RWPE2 (cell line): Measurements from ENCODE around the gene SCYL3.

ENCODE experiments used
- ATAC-seq: fragments of 200-7000 bp; cut with Tn5 transposase; 3 replicates; pipeline ENCODE4 v1.9.1; 2021; ENCODE audit warnings: low read depth
- DNase-seq: peaks from one replicate; pipeline ENCODE4 v3.0.0-alpha.2; 2020; ENCODE audit warnings: low spot score
- H3K27ac ChIP-seq: fragments of 450-650 bp; 2 replicates; pipeline ENCODE4 v1.5.1; 2017; ENCODE audit warnings: mild to moderate bottlenecking; ENCODE audit not compliant: poor library complexity, severe bottlenecking
- H3K27me3 ChIP-seq: fragments of 250-450 bp; sonication (Bioruptor Pico); 2 replicates; pipeline ENCODE4 v1.5.1; 2021; ENCODE audit warnings: mild to moderate bottlenecking, moderate library complexity; ENCODE audit not compliant: insufficient read depth, poor library complexity, severe bottlenecking
- H3K36me3 ChIP-seq: fragments of 250-450 bp; sonication (Bioruptor Pico); 2 replicates; pipeline ENCODE4 v1.5.1; 2020; ENCODE audit warnings: low read depth, mild to moderate bottlenecking, moderate library complexity
- H3K4me1 ChIP-seq: fragments of 250-450 bp; sonication (Bioruptor Pico); 2 replicates; pipeline ENCODE4 v1.5.1; 2021; ENCODE audit warnings: mild to moderate bottlenecking, moderate library complexity; ENCODE audit not compliant: insufficient read depth, poor library complexity, severe bottlenecking
- H3K4me3 ChIP-seq: fragments of 250-450 bp; sonication (Bioruptor Pico); 2 replicates; pipeline ENCODE4 v1.5.1; 2021; ENCODE audit warnings: mild to moderate bottlenecking, moderate library complexity; ENCODE audit not compliant: severe bottlenecking
- H3K9me3 ChIP-seq: fragments of 250-450 bp; sonication (Bioruptor Pico); 2 replicates; pipeline ENCODE4 v1.5.1; 2021; ENCODE audit warnings: mild to moderate bottlenecking, moderate library complexity; ENCODE audit not compliant: severe bottlenecking
- TF ChIP-seq, protein P1 (sequence below): fragments of 450-650 bp; IDR thresholded peaks from one replicate; pipeline ENCODE4 v1.5.1; 2017; ENCODE audit warnings: mild to moderate bottlenecking, moderate library complexity; ENCODE audit not compliant: poor library complexity, severe bottlenecking

The SCYL3 gene

DNA sequence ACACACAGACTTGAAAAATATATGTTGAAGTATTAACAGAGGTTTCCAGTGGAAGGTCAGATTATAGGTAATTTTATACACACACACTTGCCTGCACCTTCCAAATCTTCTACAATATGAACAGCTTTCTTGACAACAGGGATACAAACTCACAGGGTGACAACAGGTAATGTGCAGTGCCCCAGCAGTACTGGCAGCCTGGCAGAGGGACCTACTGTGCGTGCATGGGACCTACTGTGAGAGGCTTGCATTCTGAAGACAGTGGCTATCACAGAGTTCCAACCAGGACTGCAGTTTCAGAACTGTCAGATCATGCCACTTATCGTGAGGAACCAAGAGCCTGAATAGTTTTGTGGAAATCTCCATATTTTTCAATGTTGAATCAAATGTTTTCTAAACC lies 3.8 kb downstream of the SCYL3 start:
- Histone ChIP-seq H3K27me3 (no peaks in the 10 kb centered on the region), H3K9me3 (no peaks in the 10 kb centered on the region), H3K4me1 (peaks cover 20% of the 10 kb centered on the region), H3K4me3 (no peak overlapping the region), H3K27ac (no peak overlapping the region), H3K36me3 (peaks cover 35% of the 10 kb centered on the region)
- ATAC-seq (no peak), DNase-seq (no peak)
- TF ChIP-seq, protein P1, sequence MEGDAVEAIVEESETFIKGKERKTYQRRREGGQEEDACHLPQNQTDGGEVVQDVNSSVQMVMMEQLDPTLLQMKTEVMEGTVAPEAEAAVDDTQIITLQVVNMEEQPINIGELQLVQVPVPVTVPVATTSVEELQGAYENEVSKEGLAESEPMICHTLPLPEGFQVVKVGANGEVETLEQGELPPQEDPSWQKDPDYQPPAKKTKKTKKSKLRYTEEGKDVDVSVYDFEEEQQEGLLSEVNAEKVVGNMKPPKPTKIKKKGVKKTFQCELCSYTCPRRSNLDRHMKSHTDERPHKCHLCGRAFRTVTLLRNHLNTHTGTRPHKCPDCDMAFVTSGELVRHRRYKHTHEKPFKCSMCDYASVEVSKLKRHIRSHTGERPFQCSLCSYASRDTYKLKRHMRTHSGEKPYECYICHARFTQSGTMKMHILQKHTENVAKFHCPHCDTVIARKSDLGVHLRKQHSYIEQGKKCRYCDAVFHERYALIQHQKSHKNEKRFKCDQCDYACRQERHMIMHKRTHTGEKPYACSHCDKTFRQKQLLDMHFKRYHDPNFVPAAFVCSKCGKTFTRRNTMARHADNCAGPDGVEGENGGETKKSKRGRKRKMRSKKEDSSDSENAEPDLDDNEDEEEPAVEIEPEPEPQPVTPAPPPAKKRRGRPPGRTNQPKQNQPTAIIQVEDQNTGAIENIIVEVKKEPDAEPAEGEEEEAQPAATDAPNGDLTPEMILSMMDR, result no peak

DNA sequence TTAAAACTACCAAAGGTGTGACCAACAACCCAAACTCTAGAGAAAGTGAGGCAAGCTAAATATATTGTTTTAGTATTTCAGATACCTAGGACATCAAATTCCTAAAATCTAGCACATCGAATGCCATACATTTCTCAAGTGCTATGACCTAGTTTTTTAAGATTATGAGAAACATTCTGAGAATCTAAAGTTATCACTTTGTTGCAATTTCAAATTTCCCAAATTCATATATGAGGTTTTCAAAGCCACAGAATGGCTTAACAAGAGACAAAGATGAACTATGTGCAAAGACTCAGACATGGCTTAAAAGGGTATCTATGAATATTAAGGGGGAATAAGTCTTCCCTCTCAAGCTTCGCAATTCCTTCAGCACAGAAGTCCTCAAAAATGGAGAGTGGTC lies 6.8 kb downstream of the SCYL3 start:
- Histone ChIP-seq H3K36me3 (peaks cover 44% of the 10 kb centered on the region), H3K27me3 (no peaks in the 10 kb centered on the region), H3K4me3 (no peak overlapping the region), H3K27ac (no peak overlapping the region), H3K9me3 (no peaks in the 10 kb centered on the region), H3K4me1 (peaks cover 12% of the 10 kb centered on the region)
- TF ChIP-seq, protein P1, result no peak
- no peak for DNase-seq
- ATAC-seq, result no peak

DNA sequence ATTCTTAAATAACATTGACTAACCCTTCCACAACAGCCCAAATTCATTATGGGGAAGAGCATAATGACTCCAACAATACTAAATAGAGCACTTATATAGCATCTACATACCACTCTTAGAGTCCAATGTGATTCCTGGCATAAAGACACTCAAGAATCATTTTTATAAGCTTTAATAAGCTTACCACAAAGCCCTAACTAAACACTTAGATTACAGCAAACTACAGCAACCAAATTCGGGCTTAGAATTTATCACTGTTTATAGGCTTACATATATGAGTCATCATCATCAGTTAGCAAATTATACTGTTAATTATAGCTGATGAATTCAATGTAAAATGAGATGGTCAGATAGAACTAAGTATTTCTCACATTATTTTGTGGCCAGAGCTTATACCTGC lies 7.3 kb downstream of the SCYL3 start:
- Histone ChIP-seq H3K27ac (no peak overlapping the region), H3K4me3 (no peak overlapping the region), H3K27me3 (no peaks in the 10 kb centered on the region), H3K9me3 (no peaks in the 10 kb centered on the region), H3K4me1 (peaks cover 7% of the 10 kb centered on the region), H3K36me3 (peaks cover 44% of the 10 kb centered on the region)
- no peak for DNase-seq
- ATAC-seq, result no peak
- TF ChIP-seq, protein P1, result no peak

DNA sequence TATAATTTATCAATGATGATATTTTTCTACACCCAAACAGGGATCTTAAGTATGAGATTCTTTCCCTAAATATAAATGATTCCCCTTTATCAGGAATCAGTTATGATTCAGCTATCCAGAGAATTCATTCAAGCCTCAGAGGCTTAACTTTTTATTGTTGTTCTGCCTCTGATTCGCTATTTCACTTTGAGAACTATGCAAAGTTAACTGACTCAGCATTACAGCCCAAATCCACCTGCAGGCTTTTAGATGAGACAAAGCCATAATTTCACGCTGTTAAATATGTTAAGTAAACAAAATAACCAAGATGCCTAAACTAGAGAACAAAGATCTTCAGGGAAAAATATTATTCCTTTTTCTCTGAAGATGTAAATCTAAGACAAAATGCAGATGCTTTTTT lies 8.5 kb downstream of the SCYL3 start:
- H3K36me3 ChIP-seq, result peaks cover 44% of the 10 kb centered on the region
- no peak overlapping the region for H3K27ac ChIP-seq
- TF ChIP-seq, protein P1, result no peak
- no peak overlapping the region for H3K4me3 ChIP-seq
- H3K9me3 ChIP-seq, result no peaks in the 10 kb centered on the region
- ATAC-seq, result no peak
- DNase-seq, result no peak
- H3K27me3 ChIP-seq, result no peaks in the 10 kb centered on the region
- H3K4me1 ChIP-seq, result no peaks in the 10 kb centered on the region

DNA sequence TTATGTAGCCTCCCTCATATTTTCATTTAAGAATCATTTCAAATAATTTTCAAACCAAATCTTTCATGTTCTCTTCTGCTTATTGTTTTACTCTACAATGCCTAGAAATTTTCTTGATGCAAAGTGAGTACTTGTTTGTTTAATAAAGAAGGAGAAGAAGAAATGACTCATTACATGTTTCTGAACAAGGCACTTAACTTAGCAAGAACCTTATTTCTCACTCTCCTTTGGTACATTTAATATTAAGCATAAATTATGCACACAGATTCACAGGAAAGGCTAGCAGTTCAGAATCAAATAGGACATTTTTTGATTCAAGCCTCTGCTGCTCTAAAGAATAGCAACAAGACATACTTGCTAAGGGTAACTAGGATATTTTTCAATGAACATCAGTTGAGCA lies 9.1 kb downstream of the SCYL3 start:
- no peaks in the 10 kb centered on the region for H3K9me3 ChIP-seq
- no peak overlapping the region for H3K27ac ChIP-seq
- H3K4me3 ChIP-seq, result no peak overlapping the region
- DNase-seq, result no peak
- peaks cover 44% of the 10 kb centered on the region for H3K36me3 ChIP-seq
- no peak for ATAC-seq
- TF ChIP-seq, protein P1, result no peak
- H3K4me1 ChIP-seq, result no peaks in the 10 kb centered on the region
- no peaks in the 10 kb centered on the region for H3K27me3 ChIP-seq
